ENCODE data around the gene BCAS4.

Gene BCAS4

DNA sequence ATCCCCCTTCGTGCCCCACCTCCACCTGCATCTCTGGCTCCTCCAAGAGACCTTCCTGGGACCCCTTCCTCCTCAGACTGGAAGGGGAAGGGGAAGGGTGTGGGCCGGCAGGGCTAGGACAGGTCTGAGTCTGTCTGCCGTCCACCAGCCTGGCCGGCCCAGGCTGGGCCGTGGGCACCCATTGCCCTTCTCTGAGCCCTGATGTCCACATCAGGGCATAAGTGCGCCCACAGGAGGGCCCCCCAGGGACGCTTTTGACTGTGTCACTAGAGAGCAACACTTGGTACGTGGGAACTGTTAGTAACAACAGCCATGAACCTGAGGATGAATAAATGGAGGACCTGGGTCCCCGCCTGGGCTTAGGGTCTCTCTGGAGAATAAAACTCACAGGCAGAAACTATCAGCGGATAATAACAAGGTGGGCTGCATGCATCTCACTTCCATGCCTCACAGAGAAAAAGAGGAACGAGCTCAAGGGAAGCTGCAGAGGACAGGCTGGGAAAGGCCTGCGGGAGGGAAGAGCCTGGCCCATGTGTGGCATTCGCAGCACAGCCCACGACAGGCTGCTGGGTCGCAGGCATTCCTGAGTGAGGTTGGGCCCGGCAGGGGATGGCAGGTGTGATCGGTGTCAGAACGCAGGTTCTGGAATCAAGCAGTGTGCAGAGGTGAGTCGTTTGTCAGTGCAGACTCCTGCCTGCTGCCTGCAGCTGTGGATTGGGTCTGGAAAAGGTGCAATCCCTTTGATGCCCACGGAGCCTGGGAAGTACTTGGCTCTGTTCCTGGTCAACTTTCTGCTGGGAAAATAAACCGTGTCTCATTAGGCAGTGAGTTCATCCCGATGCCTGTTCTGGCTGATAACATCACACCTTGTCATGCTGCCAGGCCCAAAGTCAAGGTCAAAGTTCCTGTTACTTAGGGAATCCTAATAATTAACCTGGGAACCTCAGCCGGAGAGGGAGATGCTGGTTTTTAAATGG lies 60.9 kb downstream of the BCAS4 start (continued):
- TF ChIP-seq, protein P1, sequence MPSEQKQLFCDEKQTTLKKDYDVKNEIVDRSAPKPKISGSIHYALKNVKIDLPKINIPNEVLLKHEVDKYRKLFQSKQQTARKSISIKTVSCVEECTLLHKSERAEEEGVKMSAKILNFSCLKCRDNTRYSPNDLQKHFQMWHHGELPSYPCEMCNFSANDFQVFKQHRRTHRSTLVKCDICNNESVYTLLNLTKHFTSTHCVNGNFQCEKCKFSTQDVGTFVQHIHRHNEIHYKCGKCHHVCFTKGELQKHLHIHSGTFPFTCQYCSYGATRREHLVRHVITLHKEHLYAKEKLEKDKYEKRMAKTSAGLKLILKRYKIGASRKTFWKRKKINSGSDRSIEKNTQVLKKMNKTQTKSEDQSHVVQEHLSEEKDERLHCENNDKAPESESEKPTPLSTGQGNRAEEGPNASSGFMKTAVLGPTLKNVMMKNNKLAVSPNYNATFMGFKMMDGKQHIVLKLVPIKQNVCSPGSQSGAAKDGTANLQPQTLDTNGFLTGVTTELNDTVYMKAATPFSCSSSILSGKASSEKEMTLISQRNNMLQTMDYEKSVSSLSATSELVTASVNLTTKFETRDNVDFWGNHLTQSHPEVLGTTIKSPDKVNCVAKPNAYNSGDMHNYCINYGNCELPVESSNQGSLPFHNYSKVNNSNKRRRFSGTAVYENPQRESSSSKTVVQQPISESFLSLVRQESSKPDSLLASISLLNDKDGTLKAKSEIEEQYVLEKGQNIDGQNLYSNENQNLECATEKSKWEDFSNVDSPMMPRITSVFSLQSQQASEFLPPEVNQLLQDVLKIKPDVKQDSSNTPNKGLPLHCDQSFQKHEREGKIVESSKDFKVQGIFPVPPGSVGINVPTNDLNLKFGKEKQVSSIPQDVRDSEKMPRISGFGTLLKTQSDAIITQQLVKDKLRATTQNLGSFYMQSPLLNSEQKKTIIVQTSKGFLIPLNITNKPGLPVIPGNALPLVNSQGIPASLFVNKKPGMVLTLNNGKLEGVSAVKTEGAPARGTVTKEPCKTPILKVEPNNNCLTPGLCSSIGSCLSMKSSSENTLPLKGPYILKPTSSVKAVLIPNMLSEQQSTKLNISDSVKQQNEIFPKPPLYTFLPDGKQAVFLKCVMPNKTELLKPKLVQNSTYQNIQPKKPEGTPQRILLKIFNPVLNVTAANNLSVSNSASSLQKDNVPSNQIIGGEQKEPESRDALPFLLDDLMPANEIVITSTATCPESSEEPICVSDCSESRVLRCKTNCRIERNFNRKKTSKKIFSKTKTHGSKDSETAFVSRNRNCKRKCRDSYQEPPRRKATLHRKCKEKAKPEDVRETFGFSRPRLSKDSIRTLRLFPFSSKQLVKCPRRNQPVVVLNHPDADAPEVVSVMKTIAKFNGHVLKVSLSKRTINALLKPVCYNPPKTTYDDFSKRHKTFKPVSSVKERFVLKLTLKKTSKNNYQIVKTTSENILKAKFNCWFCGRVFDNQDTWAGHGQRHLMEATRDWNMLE (tag by site-specific recombination; conservative IDR thresholded peaks at IDR 0.05; ENCODE audit: low read depth), result no peak
- TF ChIP-seq ZNF155 (tag by site-specific recombination; IDR thresholded peaks at IDR 0.05) (no peak), ZNF530 (tag by site-specific recombination; IDR thresholded peaks at IDR 0.05; ENCODE audit: low read depth) (no peak), ZFP37 (tag by site-specific recombination; IDR thresholded peaks at IDR 0.05) (no peak), KLF7 (tag by site-specific recombination; IDR thresholded peaks at IDR 0.05; ENCODE audit: borderline replicate concordance) (no peak), ZNF837 (tag by site-specific recombination; IDR thresholded peaks at IDR 0.05) (no peak), ZNF292 (tag by site-specific recombination; IDR thresholded peaks at IDR 0.05; ENCODE audit: borderline replicate concordance, low read depth) (no peak), ZNF266 (tag by site-specific recombination; IDR thresholded peaks at IDR 0.05; ENCODE audit: low read depth) (peak; percentile 39; the same call in 1 of the 2 replicates), ZNF16 (tag by site-specific recombination; IDR thresholded peaks at IDR 0.05; ENCODE audit: low read depth) (no peak)
- TF ChIP-seq, protein P2, sequence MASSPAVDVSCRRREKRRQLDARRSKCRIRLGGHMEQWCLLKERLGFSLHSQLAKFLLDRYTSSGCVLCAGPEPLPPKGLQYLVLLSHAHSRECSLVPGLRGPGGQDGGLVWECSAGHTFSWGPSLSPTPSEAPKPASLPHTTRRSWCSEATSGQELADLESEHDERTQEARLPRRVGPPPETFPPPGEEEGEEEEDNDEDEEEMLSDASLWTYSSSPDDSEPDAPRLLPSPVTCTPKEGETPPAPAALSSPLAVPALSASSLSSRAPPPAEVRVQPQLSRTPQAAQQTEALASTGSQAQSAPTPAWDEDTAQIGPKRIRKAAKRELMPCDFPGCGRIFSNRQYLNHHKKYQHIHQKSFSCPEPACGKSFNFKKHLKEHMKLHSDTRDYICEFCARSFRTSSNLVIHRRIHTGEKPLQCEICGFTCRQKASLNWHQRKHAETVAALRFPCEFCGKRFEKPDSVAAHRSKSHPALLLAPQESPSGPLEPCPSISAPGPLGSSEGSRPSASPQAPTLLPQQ (tag by site-specific recombination; IDR thresholded peaks at IDR 0.05), result no peak
- TF ChIP-seq, protein P3, sequence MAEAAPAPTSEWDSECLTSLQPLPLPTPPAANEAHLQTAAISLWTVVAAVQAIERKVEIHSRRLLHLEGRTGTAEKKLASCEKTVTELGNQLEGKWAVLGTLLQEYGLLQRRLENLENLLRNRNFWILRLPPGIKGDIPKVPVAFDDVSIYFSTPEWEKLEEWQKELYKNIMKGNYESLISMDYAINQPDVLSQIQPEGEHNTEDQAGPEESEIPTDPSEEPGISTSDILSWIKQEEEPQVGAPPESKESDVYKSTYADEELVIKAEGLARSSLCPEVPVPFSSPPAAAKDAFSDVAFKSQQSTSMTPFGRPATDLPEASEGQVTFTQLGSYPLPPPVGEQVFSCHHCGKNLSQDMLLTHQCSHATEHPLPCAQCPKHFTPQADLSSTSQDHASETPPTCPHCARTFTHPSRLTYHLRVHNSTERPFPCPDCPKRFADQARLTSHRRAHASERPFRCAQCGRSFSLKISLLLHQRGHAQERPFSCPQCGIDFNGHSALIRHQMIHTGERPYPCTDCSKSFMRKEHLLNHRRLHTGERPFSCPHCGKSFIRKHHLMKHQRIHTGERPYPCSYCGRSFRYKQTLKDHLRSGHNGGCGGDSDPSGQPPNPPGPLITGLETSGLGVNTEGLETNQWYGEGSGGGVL (tag by site-specific recombination; IDR thresholded peaks at IDR 0.05), result no peak

DNA sequence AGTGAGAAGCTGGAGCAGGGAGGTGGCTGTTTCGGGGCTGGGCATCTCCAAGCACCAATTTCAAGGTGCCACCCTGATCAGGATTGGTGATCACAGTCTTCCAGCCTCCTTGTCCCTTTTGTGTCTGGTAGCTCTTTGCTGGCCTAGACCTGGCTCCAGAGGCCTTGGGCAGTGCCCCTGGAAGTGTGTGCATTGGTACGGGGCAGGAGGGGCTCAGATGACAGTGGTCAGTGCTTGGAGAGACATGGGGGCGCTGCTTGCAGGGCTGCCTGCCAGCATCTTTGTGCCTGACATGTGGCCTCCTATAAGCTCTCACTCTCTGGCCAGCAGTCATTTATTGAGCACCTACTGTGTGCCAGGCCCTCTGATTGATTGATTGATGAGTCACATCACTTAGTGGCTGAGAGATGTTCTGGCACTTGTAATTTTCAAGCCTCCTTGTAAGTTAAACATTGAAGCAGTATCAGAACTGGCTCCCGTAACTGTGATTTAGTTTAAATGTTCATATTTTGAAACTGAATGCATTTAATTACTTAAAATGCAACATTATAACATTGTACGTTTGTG lies 61.7 kb downstream of the BCAS4 start:
- ChIA-PET POLR2A (no interaction called here), CTCF (interaction anchor here (2.4 kb wide), 1 partner anchor 62 kb away, joined by 5 read pairs; the partner anchor contains the start of gene BCAS4)
- Histone ChIP-seq H3K4me1 (ENCODE audit: control insufficient read depth, insufficient read depth, low read length) (no peaks in the 10 kb centered on the region), H3K4me3 (ENCODE audit: low read depth, low read length) (no peak overlapping the region), H3K9me3 (ENCODE audit: control insufficient read depth, insufficient read depth, low read depth, low read length) (no peaks in the 10 kb centered on the region), H3K36me3 (ENCODE audit: control insufficient read depth in 2 of 2, insufficient read depth in 1 of 2, low read length in 2 of 2) (no peaks in the 10 kb centered on the region), H3K27ac (ENCODE audit: extremely low read depth, low read depth, low read length) (no peak overlapping the region)
- TF ChIP-seq, protein P4, sequence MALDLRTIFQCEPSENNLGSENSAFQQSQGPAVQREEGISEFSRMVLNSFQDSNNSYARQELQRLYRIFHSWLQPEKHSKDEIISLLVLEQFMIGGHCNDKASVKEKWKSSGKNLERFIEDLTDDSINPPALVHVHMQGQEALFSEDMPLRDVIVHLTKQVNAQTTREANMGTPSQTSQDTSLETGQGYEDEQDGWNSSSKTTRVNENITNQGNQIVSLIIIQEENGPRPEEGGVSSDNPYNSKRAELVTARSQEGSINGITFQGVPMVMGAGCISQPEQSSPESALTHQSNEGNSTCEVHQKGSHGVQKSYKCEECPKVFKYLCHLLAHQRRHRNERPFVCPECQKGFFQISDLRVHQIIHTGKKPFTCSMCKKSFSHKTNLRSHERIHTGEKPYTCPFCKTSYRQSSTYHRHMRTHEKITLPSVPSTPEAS (tag by site-specific recombination; IDR thresholded peaks at IDR 0.05), result no peak
- TF ChIP-seq ZNF394 (tag by site-specific recombination; IDR thresholded peaks at IDR 0.05; ENCODE audit: borderline replicate concordance), result no peak
